ENCODE data around the gene PPP1R1B. TPM values are rescaled to one million over a fixed set of nuclear protein-coding genes. Genes with fewer than 3 reads are reported as not detected.

PPP1R1B gene
- total and polyA plus RNA-seq, 9 of the 15 experiments (the other 6 are each of a cell fraction or from before 2014, with no cell fraction given) = 0.07 to 0.18 (median 0.10) TPM; not detected in 4

DNA sequence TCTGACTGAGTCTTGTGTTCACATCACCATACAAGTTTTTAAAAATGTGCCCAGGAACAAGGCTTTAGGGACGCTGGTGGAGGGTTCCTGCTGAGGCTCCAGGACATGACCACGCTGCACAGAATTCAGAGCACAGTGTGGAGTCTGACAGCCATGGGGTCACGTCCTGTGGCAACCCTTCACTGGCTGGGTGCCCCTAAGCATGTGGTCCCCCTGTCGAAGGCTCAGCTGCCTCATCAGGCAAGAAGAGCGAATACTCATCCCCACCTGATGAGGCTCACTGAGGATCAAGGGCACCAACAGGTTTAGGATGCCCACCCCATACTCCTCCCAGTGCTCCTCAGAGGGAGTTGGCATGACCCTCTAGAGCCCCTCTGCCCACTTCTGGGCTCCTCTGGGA is 47.4 kb downstream of the PPP1R1B start:
- 74% methylated on average over 5 of the region's 5 CpGs for WGBS (ENCODE audit: insufficient coverage, low coverage, missing lambda C conversion rate)
- Histone ChIP-seq H3K9me1 (ENCODE audit: control insufficient read depth, insufficient read depth, low read length) (no peaks in the 10 kb centered on the region), H3K9ac (ENCODE audit: insufficient read depth in 1 of 2, low read depth in 2 of 2, low read length in 2 of 2) (peak overlapping the region in 1 of 2 experiments; percentile 88; a peak in 1 of 4 replicates), H3K4me1 (replicated peaks in 1 of 2; ENCODE audit: control insufficient read depth in 2 of 2, insufficient read depth in 2 of 2, low read length in 2 of 2) (peaks cover 29 to 78% of the 10 kb centered on the region in 2 experiments; a peak in 4 of 5 replicates), H3K36me3 (ENCODE audit: control insufficient read depth, insufficient read depth, low read length) (peaks cover 7% of the 10 kb centered on the region; the same call in 2 of the 3 replicates), H3K27ac (ENCODE audit: extremely low read depth, low read depth, low read length) (no peak overlapping the region), H3K79me2 (ENCODE audit: control insufficient read depth, insufficient read depth, low read length) (peaks cover 5% of the 10 kb centered on the region; the same call in 1 of the 3 replicates), H3K27me3 (ENCODE audit: control insufficient read depth in 2 of 2, insufficient read depth in 2 of 2, low read length in 2 of 2) (no peaks in the 10 kb centered on the region), H3K4me3 (no peak overlapping the region), H3K4me2 (ENCODE audit: insufficient read depth, low read length) (no peak overlapping the region), H3K9me3 (replicated peaks; ENCODE audit: control insufficient read depth, insufficient read depth, low read depth, low read length) (no peaks in the 10 kb centered on the region), H4K20me1 (replicated peaks; ENCODE audit: control insufficient read depth, insufficient read depth, low read length) (no peaks in the 10 kb centered on the region; the same call in 1 of the 2 replicates), H2AFZ (ENCODE audit: low read depth, low read length) (no peak overlapping the region)
- BruUV-seq (replicated peaks) = no TSS peak
- intact Hi-C loops (cut with micrococcal nuclease) (loop anchor here (5.0 kb wide), 1 partner anchor 78 kb away; no protein-coding TSS in a partner anchor), in situ Hi-C loops (cut with MboI) (loop anchor here (5.0 kb wide), 1 partner anchor 52 kb away; no protein-coding TSS in a partner anchor)
- DNase-seq (ENCODE audit: extremely low read depth in 1 of 4, low spot score in 3 of 4) (no peak), FAIRE-seq (no peak), ATAC-seq (no peak)
- ChIA-PET POLR2A (interaction anchor here (1.0 kb wide), 1 partner anchor 41 kb away, joined by 3 read pairs; no protein-coding TSS in a partner anchor), CTCF (ENCODE audit: low intra/inter-chr PET ratio) (interaction anchor here (8.3 kb wide), 1 partner anchor 52 kb away, joined by 131 read pairs; no protein-coding TSS in a partner anchor)
- no peak for TF ChIP-seq ZNF3 (CRISPR knock-in tag; IDR thresholded peaks at IDR 0.05)
- TF ChIP-seq RUNX1 (IDR thresholded peaks at IDR 0.05; ENCODE audit: low read depth) = no peak
- TF ChIP-seq ZNF444 (CRISPR knock-in tag; IDR thresholded peaks at IDR 0.05) = no peak
- no peak for TF ChIP-seq CSDE1 (IDR thresholded peaks at IDR 0.05)
- TF ChIP-seq SMARCA4 (IDR thresholded peaks at IDR 0.05) = no peak
- no peak for TF ChIP-seq NFRKB (IDR thresholded peaks at IDR 0.05; ENCODE audit: low read depth)
- TF ChIP-seq DMBX1 (CRISPR knock-in tag; IDR thresholded peaks at IDR 0.05; ENCODE audit: borderline replicate concordance) = no peak
- TF ChIP-seq ZC3H4 (CRISPR knock-in tag; IDR thresholded peaks at IDR 0.05; ENCODE audit: borderline replicate concordance) = no peak
- no peak for TF ChIP-seq CEBPG (CRISPR knock-in tag; IDR thresholded peaks at IDR 0.05)
- TF ChIP-seq CEBPG (tag; conservative IDR thresholded peaks at IDR 0.05 in 1 of 2, IDR thresholded peaks at IDR 0.05 in 1 of 2) = no peak
- no peak for TF ChIP-seq SREBF1 (IDR thresholded peaks at IDR 0.05; ENCODE audit: borderline replicate concordance, low read depth, low read length)
- TF ChIP-seq FOXJ3 (CRISPR knock-in tag; IDR thresholded peaks at IDR 0.05) = no peak
- TF ChIP-seq POLR2AphosphoS5 (IDR thresholded peaks at IDR 0.05; ENCODE audit: control insufficient read depth, insufficient read depth, low read depth, low read length) = no peak
- TF ChIP-seq ZC3H11A (IDR thresholded peaks at IDR 0.05; ENCODE audit: low read depth, low read length) = no peak
- no peak for TF ChIP-seq PYGO2 (tag; IDR thresholded peaks at IDR 0.05)
- no peak for TF ChIP-seq HDAC3 (IDR thresholded peaks at IDR 0.05; ENCODE audit: borderline replicate concordance, partially characterized antibody)
- no peak for TF ChIP-seq NFIC (IDR thresholded peaks at IDR 0.05)
- TF ChIP-seq E2F3 (CRISPR knock-in tag; IDR thresholded peaks at IDR 0.05) = no peak
- TF ChIP-seq, protein P1, sequence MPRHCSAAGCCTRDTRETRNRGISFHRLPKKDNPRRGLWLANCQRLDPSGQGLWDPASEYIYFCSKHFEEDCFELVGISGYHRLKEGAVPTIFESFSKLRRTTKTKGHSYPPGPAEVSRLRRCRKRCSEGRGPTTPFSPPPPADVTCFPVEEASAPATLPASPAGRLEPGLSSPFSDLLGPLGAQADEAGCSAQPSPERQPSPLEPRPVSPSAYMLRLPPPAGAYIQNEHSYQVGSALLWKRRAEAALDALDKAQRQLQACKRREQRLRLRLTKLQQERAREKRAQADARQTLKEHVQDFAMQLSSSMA (CRISPR knock-in tag; IDR thresholded peaks at IDR 0.05) = no peak
- TF ChIP-seq L3MBTL2 (IDR thresholded peaks at IDR 0.05) = no peak
